MV-4-11 (cell line): ENCODE measurements around the gene OGG1.

Experiments used
- DNase-seq: peaks from one replicate; lab custom pipeline; 2025; lab: John Stamatoyannopoulos, UW

Gene OGG1

GRCh38 chr3:9749645-9750555 is at the start of gene OGG1:
Gene OGG1 (plus strand): TSS chr3:9749952. CDS start chr3:9750287, 335 bp downstream.
- peak; percentile 99 for DNase-seq

DNA sequence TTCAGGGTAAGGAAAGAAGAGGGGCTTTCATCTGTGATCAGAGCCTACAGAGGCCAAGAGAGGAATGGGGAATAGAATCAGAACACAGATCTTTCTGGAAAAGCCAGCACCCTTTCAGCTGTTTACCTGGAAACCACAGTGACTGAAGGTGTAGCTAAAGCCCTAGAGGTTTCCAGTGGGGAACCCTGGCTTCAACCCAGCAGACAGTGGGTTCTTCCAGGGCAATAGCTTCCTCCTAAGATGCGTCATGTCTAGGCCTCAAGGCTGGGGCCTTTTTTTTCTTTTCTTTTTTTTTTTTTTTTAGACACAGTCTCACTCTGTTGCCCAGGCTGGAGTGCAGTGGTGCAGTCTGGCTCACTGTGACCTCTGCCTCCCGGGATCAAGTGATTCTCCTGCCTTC is 49.2 kb upstream of the OGG1 start:
- no peak for DNase-seq

GRCh38 chr3:9701006-9701405 is 48.7 kb upstream of the OGG1 start:
- DNase-seq = no peak

- DNase-seq = no peak
These were observed 48.0 kb upstream of the OGG1 start for GRCh38 chr3:9701711-9702110.

DNA sequence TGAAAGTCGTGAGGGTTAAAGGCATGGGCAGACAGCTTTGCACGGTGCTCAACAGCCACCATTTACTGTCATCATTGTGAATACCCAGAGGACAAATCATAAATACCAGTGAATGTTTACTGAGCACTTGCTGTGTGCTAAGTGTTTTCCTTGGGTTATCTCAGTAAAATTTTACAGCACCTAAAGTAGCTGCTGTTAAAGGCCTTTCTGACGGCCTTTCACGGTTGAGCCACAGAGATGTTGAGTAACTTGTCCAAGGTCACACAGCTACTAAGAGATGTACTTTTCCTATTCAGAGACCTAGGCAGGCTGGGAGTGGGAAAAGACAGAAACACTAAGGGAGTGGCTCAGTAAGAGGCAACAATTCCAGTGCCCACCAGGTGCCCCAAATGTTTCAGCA is 46.5 kb upstream of the OGG1 start:
- no peak for DNase-seq

DNA sequence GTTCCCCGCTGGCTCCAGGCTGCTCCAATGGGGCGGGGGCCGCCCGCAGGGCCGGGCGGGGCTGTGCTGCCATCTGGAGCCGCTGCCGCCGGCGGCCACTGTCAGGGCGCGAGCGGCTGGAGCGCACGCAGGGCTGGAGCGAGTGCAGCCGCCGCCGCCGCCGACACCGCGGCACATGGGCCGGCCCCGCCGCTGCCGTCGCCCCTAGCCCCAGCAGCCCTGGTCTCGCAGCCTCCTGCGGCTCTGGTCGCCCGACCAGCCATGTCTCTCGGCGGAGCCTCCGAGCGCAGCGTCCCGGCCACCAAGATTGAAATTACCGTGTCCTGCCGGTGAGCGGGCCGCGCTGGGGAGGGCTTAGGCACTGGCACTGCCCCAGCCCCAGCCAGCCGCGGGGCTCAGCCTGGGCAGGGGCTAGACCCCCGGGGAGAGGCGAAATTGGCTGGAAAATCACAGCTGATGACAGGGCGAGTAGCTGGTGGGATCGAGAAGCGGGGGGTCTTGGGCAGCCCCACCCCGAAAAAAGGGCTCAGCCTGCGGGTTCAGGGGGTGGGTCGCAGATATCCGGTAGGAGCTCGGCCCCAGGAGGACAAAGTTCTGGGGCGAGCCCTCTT is 45.9 kb upstream of the OGG1 start, which contains the start of gene CPNE9:
Gene CPNE9, plus strand, starts transcription at position 98 of the 611 bp plus-strand sequence. Its CDS starts 164 bp downstream, at position 262.
- DNase-seq = no peak

GRCh38 chr3:9704347-9705322 is 45.1 kb upstream of the OGG1 start:
- DNase-seq = no peak

DNA sequence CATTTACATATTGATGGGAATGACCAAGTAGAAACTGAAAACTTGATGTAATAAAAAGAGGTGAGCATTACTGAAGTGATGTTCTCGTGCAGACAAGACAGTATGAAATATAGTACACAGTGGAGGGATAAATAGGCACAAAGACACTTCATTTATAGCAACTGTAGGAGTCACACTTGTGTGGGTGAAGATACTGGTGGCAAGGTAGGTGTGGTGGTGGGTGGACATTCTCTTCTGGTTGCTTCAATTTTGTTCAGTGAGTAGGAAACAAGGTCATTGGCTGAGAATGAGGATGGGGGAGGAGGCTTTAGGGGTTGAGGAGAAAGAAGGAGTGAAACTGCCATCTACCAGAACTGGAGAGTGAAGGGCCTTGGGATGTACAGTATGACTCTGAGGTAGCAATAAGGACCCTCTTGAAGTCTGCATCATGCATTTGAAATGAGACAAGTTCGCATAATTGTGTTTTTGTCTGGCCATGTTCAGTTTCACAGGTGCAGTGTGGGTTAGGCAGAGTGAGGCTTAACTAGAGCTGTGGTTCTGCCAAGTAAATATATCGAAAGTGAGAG is 39.5 kb upstream of the OGG1 start:
- no peak for DNase-seq

DNA sequence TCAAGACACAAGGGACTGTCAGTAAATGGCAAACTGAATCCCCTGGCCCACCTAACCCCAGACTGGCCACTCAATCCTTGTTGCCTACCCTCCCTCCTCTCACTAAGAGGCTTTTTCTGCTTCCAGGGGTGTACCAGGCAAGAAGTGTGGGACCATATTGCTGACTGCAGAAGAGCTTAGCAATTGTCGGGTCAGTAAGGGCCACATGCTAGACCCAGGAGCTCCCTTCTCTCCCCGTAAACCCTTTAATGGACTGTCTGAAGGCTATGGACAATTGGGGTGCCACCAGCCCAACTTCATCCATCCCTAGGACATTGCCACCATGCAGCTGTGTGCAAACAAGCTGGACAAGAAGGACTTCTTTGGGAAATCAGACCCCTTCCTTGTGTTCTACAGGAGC is 37.3 kb upstream of the OGG1 start:
- DNase-seq = no peak

GRCh38 chr3:9713142-9713541 is 36.6 kb upstream of the OGG1 start:
- DNase-seq = no peak

- DNase-seq = no peak
These were observed 34.6 kb upstream of the OGG1 start for GRCh38 chr3:9715136-9715535.

DNA sequence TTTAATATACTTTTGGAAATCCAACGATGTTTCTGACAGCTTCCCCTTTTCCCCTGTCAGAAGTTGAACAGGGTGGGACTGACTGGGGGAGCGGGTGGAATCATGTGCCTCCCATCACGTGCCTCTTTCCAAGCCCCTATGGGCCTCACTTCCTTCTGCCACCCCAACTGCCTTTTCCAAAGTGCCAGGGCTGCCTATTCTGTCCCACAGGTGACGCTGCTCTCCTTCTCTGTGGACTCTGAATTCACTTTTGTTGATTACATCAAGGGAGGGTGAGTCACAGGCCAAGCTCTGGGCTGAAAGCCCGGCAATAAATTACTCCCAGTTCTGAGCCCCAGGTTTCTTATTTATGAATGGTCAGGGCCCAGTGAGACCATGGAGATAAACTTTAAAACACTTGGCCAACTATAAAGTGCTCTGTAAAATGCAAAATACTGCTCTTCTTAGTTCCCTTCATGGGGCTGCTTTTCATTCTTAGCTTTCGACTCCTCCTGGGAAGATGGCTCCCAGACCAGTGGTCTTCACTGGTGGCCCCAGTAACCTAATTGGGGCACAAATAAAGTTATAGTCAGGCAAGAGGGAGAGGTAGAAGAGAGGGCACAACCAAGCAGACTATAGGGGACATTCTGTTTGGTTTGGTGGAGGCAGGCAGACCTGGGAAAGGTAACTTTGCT is 33.9 kb upstream of the OGG1 start:
- DNase-seq = peak; percentile 96

- DNase-seq = no peak
These were observed 32.8 kb upstream of the OGG1 start for GRCh38 chr3:9716801-9717555.

DNA sequence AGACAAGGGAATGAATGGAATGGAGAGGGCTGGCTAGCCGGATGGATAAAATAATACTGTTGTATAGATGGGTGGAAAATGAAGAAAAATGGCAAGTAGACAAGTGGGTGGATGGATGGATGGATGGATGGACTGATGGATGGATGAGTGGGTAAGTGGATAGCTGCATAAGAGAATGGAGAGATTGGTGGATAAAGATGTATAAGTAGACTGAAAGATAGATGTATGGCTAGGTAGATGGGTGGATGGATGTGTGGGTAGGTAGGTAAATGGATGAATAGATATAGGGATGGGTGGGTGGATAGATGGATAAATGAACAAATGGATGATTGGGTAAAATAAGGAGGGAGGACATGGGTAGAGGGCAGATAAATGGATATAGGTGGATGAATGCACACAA is 32.2 kb upstream of the OGG1 start:
- DNase-seq = no peak

DNA sequence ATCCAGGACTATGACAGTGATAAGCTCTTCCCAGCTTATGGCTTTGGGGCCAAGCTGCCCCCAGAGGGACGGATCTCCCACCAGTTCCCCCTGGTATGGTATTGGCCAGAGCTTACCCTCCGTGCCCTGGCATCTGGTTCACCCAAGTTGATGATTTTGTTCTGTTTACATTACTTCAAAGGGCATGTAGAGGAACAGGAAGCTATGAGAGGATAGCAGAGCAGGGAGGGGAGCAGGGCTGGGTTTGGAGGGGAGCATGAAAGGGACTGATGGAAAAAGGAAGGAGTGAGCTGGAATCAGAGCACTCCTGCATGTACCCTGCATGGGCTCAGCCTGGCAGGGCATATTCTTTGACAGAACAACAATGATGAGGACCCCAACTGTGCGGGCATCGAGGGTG is 31.6 kb upstream of the OGG1 start:
- DNase-seq = no peak

GRCh38 chr3:9721015-9721699 is 28.6 kb upstream of the OGG1 start:
- no peak for DNase-seq

DNA sequence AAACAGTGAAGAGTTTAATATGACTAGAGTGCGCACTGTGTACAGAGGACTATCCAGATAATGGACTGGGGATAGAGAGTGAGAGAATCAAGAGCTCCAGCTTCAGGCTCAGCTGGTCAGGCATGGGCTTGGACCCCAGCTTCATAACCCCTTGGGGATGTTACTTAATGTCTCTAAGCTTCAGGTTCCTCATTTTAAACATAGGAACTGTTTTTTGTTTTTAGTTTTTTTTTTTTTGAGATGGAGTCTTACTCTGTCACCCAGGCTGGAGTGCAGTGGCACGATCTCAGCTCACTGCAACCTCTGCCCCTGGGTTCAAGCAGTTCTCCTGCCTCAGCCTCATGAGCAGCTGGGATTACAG is 28.1 kb upstream of the OGG1 start:
- peak; percentile 69 for DNase-seq

GRCh38 chr3:9725775-9726515 is 23.8 kb upstream of the OGG1 start:
- no peak for DNase-seq

- DNase-seq = peak; percentile 31
These were observed 22.6 kb upstream of the OGG1 start for GRCh38 chr3:9727041-9727595.
